Fibroblast of lung (primary cell): ENCODE measurements around the gene NDUFA13. TPM values are rescaled to one million over a fixed set of nuclear protein-coding genes. Genes with fewer than 3 reads are reported as not detected.

Experiments used
- DNase-seq, 2 donors: peaks; one replicate each; pipeline versions ENCODE4 v3.0.0 to v3.0.0-alpha.2; 2010; ENCODE audit warnings: low read depth in 2 of 2
- H2AFZ ChIP-seq: 2 replicates; pipeline ENCODE4 v1.5.1; 2012; ENCODE audit warnings: low read length, control low read depth, inconsistent platforms
- H3K27ac ChIP-seq: 2 replicates; pipeline ENCODE4 v1.5.1; 2011; ENCODE audit warnings: low read length, control low read depth; ENCODE audit not compliant: insufficient read depth
- H3K27me3 ChIP-seq: 2 replicates; pipeline ENCODE4 v1.5.1; 2011; ENCODE audit warnings: mild to moderate bottlenecking, low read length; ENCODE audit not compliant: control insufficient read depth, insufficient read depth
- H3K36me3 ChIP-seq: 2 replicates; pipeline ENCODE4 v1.5.1; 2011; ENCODE audit warnings: low read length; ENCODE audit not compliant: control insufficient read depth, insufficient read depth
- H3K4me1 ChIP-seq: 2 replicates; pipeline ENCODE4 v1.5.1; 2011; ENCODE audit warnings: low read length; ENCODE audit not compliant: control insufficient read depth, insufficient read depth; ENCODE audit errors: extremely low read depth
- H3K4me2 ChIP-seq: 2 replicates; pipeline ENCODE4 v1.5.1; 2011; ENCODE audit warnings: low read length, control low read depth; ENCODE audit not compliant: insufficient read depth; ENCODE audit errors: extremely low read depth
- H3K4me3 ChIP-seq, 4 experiments: fragments of 200-600 bp in 1 of 4; sonication (generic) in 1 of 4; replicated peaks in 1 of 4; 2 replicates each; pipeline ENCODE4 v1.5.1; 2011 to 2016; ENCODE audit warnings: low read length in 4 of 4, low read depth in 3 of 4, mild to moderate bottlenecking in 3 of 4, control low read depth in 2 of 4, inconsistent platforms in 1 of 4, mixed read lengths in 1 of 4; ENCODE audit not compliant: insufficient read depth in 1 of 4; ENCODE audit errors: control extremely low read depth in 1 of 4
- H3K79me2 ChIP-seq: 2 replicates; pipeline ENCODE4 v1.5.1; 2012; ENCODE audit warnings: mild to moderate bottlenecking, low read length, inconsistent platforms; ENCODE audit not compliant: control insufficient read depth, insufficient read depth
- H3K9ac ChIP-seq: 2 replicates; pipeline ENCODE4 v1.5.1; 2011; ENCODE audit warnings: mild to moderate bottlenecking, low read length, control low read depth; ENCODE audit not compliant: insufficient read depth
- H3K9me3 ChIP-seq: 2 replicates; pipeline ENCODE4 v1.5.1; 2012; ENCODE audit warnings: low read depth, low read length; ENCODE audit not compliant: control insufficient read depth, insufficient read depth
- H4K20me1 ChIP-seq: 2 replicates; pipeline ENCODE4 v1.5.1; 2011; ENCODE audit warnings: low read length; ENCODE audit not compliant: control insufficient read depth, insufficient read depth; ENCODE audit errors: extremely low read depth
- CTCF ChIP-seq, 2 donors: IDR thresholded peaks in 1 of 2; conservative IDR thresholded peaks in 1 of 2; 1 replicate in 1 of 2; 2 replicates in 1 of 2; pipeline ENCODE4 v1.5.1; 2011 to 2012; ENCODE audit warnings: low read length in 2 of 2, control low read depth in 1 of 2, inconsistent platforms in 1 of 2, low read depth in 1 of 2, mild to moderate bottlenecking in 1 of 2
- EZH2 ChIP-seq: IDR thresholded peaks from 2 replicates; pipeline ENCODE4 v1.5.1; 2012; ENCODE audit warnings: low read length, control low read depth, mild to moderate bottlenecking; ENCODE audit errors: missing control alignments
- polyA plus RNA-seq, 2 donors: library from polyadenylated mRNA; depleted of rRNA in 1 of 2; stranded (reverse) in 1 of 2; unstranded in 1 of 2; fragments of >200 nt; gene quantifications; 2 replicates each; pipeline ENCODE4 v1.2.1, GENCODE V29; 2011 to 2012; ENCODE audit warnings: missing spikeins in 1 of 2
- total RNA-seq: library from RNA; depleted of rRNA; stranded (reverse); fragments of >200 nt; gene quantifications from 2 replicates; pipeline ENCODE4 v1.2.1, GENCODE V29; 2014

Gene NDUFA13
- total and polyA plus RNA-seq, 2 donors (not counting 1 experiment from before 2014, with no cell fraction given), result 221 to 306 TPM

GRCh38 chr19:19539698-19540063, 23.7 kb downstream of the NDUFA13 start:
- Histone ChIP-seq H3K4me3 (no peak overlapping the region), H3K4me2 (no peak overlapping the region), H2AFZ (no peak overlapping the region), H3K27ac (no peak overlapping the region), H3K9me3 (no peaks in the 10 kb centered on the region), H3K36me3 (no peaks in the 10 kb centered on the region), H3K4me1 (no peaks in the 10 kb centered on the region), H3K79me2 (no peaks in the 10 kb centered on the region), H3K9ac (no peak overlapping the region), H3K27me3 (peaks cover 3% of the 10 kb centered on the region), H4K20me1 (no peaks in the 10 kb centered on the region)
- no peak for TF ChIP-seq EZH2
- no peak for TF ChIP-seq CTCF (conservative IDR thresholded peaks at IDR 0.05 in 1 of 2, IDR thresholded peaks at IDR 0.05 in 1 of 2; ENCODE audit: low read depth in 1 of 2, low read length in 2 of 2)
- DNase-seq, result no peak

- DNase-seq, result peak; percentile 61 to 71
- Histone ChIP-seq H3K4me3 (no peak overlapping the region), H3K9me3 (no peaks in the 10 kb centered on the region), H3K79me2 (no peaks in the 10 kb centered on the region), H3K27ac (no peak overlapping the region), H3K9ac (no peak overlapping the region), H3K27me3 (peaks cover 3% of the 10 kb centered on the region), H3K4me1 (no peaks in the 10 kb centered on the region), H4K20me1 (no peaks in the 10 kb centered on the region), H2AFZ (no peak overlapping the region), H3K4me2 (peak overlapping the region; percentile 51), H3K36me3 (no peaks in the 10 kb centered on the region)
- TF ChIP-seq CTCF (conservative IDR thresholded peaks at IDR 0.05 in 1 of 2, IDR thresholded peaks at IDR 0.05 in 1 of 2; ENCODE audit: low read depth in 1 of 2, low read length in 2 of 2), result no peak
- TF ChIP-seq EZH2, result no peak
Observed at GRCh38 chr19:19540064-19540714, 24.2 kb downstream of the NDUFA13 start.

DNA sequence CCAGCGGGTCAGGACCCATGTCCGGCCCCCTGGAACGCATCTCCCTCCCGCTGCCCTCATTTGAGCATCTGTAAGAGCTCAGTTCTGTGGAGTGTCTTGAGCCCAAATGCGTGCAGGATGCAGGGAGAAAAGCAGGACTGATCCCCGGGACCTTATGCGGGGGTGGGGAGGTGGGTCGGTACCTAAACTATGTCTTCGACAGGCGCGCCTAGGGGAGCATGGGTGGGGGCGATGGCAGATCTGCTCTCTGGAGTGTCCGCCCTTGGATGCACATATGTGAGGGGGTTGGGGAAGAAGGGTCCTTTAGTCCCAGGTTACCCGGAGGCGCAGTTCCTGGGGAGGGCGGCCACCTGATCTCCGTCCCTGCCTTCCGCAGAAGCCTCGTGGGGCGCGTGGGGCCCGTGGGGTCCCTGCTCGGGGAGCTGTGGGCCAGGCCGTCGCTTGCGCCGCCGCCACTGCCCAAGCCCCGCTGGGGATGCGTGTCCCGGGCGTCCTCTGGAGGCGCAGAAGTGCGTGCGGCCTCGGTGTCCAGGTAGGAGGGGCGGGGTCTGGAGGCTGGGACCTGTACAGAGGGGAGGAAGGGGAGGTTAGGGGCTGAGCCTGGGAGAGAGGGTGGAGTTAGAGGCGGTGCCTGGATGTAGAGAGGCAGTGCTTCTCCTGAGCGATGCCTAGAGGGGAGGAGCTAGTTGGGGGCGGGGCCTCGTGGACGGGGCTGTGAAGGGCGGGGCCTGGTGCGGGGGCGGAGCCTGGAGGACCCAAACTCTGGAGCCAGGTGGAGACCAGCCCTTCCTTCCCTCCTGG, 24.9 kb downstream of the NDUFA13 start:
- Histone ChIP-seq H3K4me2 (peak overlapping the region; percentile 51), H2AFZ (no peak overlapping the region)
- DNase-seq, result peak; percentile 17 to 24

More for the DNA sequence above, 24.9 kb downstream of the NDUFA13 start:
- Histone ChIP-seq H3K9me3 (no peaks in the 10 kb centered on the region), H3K79me2 (no peaks in the 10 kb centered on the region), H3K9ac (no peak overlapping the region), H3K4me1 (no peaks in the 10 kb centered on the region), H4K20me1 (no peaks in the 10 kb centered on the region), H3K4me3 (peak overlapping the region in 1 of 4 experiments; percentile 28), H3K27me3 (peaks cover 3% of the 10 kb centered on the region), H3K36me3 (no peaks in the 10 kb centered on the region), H3K27ac (no peak overlapping the region)
- TF ChIP-seq EZH2, result no peak
